ENCODE measurements around the gene OXCT1. TPM values are rescaled to one million over a fixed set of nuclear protein-coding genes. Genes with fewer than 3 reads are reported as not detected.
"Not testable (repeated sequence)": the region's sequence is repeated elsewhere in the genome, so short reads cannot be mapped to it uniquely, and the experiment has no call there.

OXCT1 gene
- polyA plus RNA-seq, 3 donors: 49.6 to 55.4 (median 50.7) TPM

GRCh38 chr5:41878643-41879478, 8.6 kb upstream of the OXCT1 start:
- no peak for DNase-seq

- DNase-seq: no peak
These were observed 7.9 kb upstream of the OXCT1 start for GRCh38 chr5:41878173-41878572.

DNA sequence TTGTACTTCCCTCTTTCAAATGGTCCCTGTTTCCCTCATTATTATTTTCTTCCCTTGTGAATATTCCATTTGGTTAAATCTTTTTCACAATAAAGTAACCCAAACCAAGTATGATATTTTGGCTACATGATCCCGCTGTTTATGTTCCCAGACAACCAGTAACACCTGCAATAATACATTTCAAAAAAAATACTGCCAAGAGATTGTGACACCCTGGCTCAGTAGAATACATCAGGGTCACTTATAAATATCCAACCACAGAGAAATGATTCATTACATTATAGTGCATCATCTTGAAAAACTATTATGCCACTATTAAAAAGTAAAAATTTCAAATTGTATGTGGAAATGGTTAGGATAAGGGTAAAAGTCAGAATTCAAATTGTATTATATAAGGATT, 7.2 kb upstream of the OXCT1 start:
- no peak for DNase-seq

DNA sequence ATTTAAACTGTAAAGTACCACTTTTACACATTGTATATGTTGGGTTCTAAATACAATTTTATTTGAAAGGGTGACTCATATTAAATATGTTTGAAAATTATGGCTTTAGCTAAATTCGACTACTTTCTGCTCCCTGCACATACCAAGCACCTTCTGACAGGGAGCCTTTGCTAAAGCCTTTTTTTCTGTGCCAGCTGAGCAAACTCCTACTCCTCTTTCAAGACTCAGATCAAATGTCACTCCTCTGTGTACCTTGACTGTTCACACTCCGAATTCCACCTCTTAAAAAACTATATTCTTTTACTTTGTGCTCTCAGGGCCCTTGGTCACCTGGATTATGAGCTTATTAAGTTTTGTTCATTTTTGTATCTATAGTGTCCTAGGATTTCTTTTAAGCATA, 6.5 kb upstream of the OXCT1 start:
- no peak for DNase-seq

- DNase-seq: no peak
These were observed 4.9 kb upstream of the OXCT1 start for GRCh38 chr5:41875121-41875520.

- DNase-seq: no peak
These were observed 4.4 kb upstream of the OXCT1 start for GRCh38 chr5:41874512-41875060.

DNA sequence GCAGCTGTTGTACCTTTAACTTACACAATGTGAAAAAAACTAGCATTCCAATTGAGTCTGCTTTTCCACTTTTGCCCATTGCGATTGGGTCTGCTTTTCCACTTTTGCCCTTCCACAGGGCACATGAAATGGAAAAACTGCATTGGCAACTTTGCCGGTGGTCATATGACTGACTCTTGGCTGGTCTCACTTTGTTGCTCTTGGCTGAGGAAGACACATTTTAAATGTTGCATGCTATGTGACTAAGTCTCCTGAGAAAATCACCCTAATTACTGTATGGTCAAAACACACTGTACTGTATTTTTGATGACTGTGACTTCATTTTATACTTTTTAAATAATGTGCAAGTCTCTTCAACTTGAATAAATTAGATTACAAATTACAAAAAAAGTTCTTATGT, 1.6 kb upstream of the OXCT1 start:
- no peak for DNase-seq

- DNase-seq: no peak
These were observed 413 bp upstream of the OXCT1 start for GRCh38 chr5:41870627-41871048.

- DNase-seq: no peak
These were observed 988 bp downstream of the OXCT1 start for GRCh38 chr5:41869151-41869723.

- no peak for DNase-seq
These were observed 6.2 kb downstream of the OXCT1 start for GRCh38 chr5:41863871-41864486.

GRCh38 chr5:41858890-41859289, 11.3 kb downstream of the OXCT1 start:
- no peak for DNase-seq

DNA sequence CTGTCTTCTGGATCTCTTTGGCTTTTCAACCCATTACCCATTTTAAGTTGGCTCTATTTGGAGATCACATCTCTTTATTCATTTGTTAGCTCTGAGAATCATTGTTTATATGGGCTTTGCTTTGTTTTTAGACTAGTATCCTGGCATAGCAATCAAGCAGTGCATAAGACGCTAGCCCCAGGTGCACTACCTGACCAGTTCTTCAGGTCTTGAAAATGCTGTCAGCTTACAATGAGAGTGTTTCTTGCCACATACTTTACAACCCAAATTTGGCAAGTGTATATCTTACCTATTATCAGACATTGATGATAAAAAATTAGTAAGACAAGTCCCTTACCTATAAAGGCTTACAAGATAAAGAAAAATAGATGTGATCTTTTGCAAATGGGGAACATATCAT, 12.2 kb downstream of the OXCT1 start:
- no peak for DNase-seq

DNA sequence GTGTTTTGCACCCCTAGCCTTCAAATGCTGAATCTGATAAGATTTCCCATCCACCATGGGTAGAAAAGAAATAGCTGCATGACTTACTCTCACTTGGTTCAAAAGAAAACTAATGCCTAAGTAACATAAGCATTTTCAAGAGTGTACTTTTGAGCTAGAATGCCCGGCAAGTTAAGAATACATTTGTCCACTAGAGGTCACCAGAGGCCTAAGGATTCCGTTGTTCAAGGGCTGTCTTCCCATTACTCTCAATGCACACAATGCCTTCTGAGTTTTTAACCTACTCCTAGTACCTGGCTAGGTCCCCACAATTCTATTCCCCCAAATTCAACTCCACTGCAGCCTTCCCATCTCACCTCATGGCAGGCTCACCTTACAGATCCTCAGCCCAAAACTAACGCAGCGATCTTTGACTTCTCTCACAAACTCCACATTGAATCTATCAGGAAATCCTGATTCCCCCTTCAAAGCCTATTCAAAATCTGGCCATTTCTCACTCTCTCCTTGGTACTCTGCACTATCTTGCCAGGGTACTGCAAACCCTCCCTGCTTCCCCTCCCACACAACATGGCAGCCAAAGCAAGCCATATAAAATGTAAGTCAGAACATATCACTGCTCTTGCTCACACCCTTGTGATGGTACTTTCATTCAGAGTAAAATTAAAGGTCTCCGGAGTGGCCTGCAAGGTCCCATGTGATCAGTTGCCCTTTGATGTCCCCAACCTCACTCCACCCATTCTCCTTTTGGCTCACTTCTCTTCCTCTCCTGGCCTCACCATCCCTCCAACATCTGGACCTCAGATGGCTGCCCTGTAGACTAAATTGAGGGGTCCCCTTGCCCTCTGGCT, 13.4 kb downstream of the OXCT1 start:
- DNase-seq: peak; percentile 79

GRCh38 chr5:41852293-41852692, 17.9 kb downstream of the OXCT1 start:
- DNase-seq: no peak

GRCh38 chr5:41851116-41851515, 19.1 kb downstream of the OXCT1 start:
- no peak for DNase-seq

DNA sequence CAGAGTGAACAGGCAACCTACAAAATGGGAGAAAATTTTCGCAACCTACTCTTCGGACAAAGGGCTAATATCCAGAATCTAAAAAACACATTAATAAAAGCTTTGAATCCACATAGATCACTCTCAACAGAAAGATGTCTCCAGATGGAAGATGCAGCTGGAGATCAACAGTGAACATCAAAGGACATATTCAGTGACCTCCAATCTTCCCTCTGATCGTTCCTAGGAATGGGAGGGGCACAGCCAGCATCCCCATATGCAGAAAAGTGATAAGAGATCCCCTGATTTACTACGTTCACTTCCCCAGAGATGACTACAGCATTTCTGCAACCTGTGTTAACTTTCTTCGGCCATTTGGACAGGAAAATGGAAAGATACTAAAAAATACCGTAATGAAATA, 21.2 kb downstream of the OXCT1 start:
- no peak for DNase-seq

DNA sequence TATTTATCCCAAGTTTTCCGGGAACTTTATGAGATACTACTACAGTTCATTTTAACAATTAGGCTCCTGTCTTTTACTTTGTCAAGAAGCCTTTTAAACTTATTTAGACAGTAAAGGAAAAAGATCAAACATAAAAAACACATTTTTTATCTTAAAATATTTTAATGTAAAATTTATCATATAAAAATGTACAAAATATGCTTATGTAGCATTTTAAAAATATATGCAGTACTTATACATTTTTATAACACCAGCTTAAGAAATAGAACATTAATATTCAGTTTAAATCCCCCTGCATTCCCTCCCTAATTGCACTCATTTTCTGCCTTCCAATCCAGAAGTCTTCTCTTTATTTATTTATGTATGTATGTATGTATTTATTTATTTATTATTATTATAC, 24.5 kb downstream of the OXCT1 start:
- DNase-seq: not testable (repeated sequence)

DNA sequence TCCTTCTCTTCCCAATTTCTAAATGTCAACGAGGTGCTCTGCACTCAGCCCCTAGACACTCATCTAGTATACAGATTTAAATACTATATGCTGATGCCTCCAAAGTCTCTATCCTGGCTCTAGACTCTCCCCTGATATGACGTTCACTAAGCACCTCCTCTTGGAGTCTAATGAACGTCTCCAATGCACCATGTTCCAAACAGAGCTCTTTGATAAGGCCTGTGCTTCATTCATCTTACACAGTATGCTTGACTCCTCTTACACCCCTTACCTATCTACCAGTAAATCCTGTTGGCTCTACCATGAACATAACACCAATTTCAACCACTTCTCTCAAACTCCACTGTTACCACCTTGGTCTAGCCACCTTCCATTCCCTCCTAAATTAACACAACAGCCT, 25.7 kb downstream of the OXCT1 start:
- no peak for DNase-seq

GRCh38 chr5:41843456-41844370, 26.5 kb downstream of the OXCT1 start:
- DNase-seq: peak; percentile 56

DNA sequence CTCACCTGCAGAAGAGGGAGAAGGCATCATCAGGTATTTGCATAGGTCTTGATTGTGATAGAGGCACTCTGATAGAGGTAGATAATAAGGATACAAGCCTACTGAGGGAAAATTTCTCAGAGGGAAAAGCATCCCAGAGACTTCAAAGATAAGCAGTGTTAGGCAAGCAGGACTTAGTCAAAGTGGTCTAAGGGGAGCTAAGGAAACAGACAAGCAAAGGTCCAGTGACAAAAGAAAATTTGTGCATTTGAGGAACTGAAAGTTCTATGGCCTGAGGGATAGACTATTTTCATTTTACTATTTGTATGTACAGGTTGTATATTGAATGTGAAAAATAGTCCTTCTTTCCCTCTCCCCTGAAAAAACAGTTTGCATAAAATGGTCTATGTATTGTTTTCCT, 27.4 kb downstream of the OXCT1 start:
- DNase-seq: no peak

GRCh38 chr5:41841325-41841724, 28.9 kb downstream of the OXCT1 start:
- DNase-seq: no peak

All from renal pelvis (tissue), 4 donors.